NB4 (cell line): ENCODE measurements around the gene ADAP1.

Source experiments
- CTCF ChIP-seq: IDR thresholded peaks from one replicate; pipeline ENCODE4 v1.5.1; 2012; ENCODE audit warnings: low read depth, low read length
- MYC ChIP-seq: IDR thresholded peaks from 2 replicates; pipeline ENCODE4 v1.6.1; 2011; ENCODE audit warnings: low read depth, low read length
- POLR2A ChIP-seq: IDR thresholded peaks from 2 replicates; pipeline ENCODE4 v1.6.1; 2011; ENCODE audit warnings: mild to moderate bottlenecking; ENCODE audit not compliant: insufficient read length; ENCODE audit errors: extremely low read depth

GRCh38 chr7:889025-889390, 65.5 kb downstream of the ADAP1 start:
- no peak for TF ChIP-seq CTCF
- no peak for TF ChIP-seq MYC
- TF ChIP-seq POLR2A, result no peak
